ENCODE data around the gene HNRNPL. TPM values are rescaled to one million over a fixed set of nuclear protein-coding genes. Genes with fewer than 3 reads are reported as not detected.

The HNRNPL gene
- total and polyA plus RNA-seq, 2 donors (not counting 1 experiment from before 2014, with no cell fraction given) = 292 to 418 TPM

- intact Hi-C loops (cut with micrococcal nuclease) = no loop called here
- H3K27me3 Mint-ChIP-seq = no peaks in the 10 kb centered on the region
These were observed 10.6 kb downstream of the HNRNPL start for GRCh38 chr19:38838986-38839761.

More at GRCh38 chr19:38838986-38839761, 10.6 kb downstream of the HNRNPL start:
- no peaks in the 10 kb centered on the region for H3K9me3 ChIP-seq (ENCODE audit: control extremely low read depth in 1 of 3, control insufficient read depth in 2 of 3, insufficient read depth in 1 of 3, low read length in 2 of 3)
- peaks cover 77% of the 10 kb centered on the region for H4K20me1 ChIP-seq (ENCODE audit: control insufficient read depth, insufficient read depth, low read length, poor library complexity, severe bottlenecking)
- 97% methylated on average over 9 of the region's 12 CpGs for WGBS (ENCODE audit: insufficient coverage)
- H3K36me3 ChIP-seq (replicated peaks in 1 of 2; ENCODE audit: control extremely low read depth in 1 of 2, control insufficient read depth in 1 of 2, extremely low read depth in 1 of 2, insufficient read depth in 2 of 2, low read length in 1 of 2) = peaks cover 13 to 82% of the 10 kb centered on the region in 2 experiments
- DNase-seq (no peak), ATAC-seq (ENCODE audit: low read depth) (no peak)
- Mint-ChIP-seq H3K4me1 (peaks cover 34% of the 10 kb centered on the region), H3K27ac (peak overlapping the region; percentile 46), H3K4me3 (no peak overlapping the region), H3K9me3 (ENCODE audit: insufficient read depth) (no peaks in the 10 kb centered on the region)
- POLR2A ChIA-PET = interaction anchor here (0.6 kb wide), 1 partner anchor 660 kb away, joined by 7 read pairs; the partner anchor contains the start of gene DLL3
- H3K4me3 ChIP-seq (ENCODE audit: control extremely low read depth in 1 of 5, extremely low read depth in 1 of 5, insufficient read depth in 1 of 5, low read depth in 2 of 5, low read length in 4 of 5) = no peak overlapping the region
- H3K79me2 ChIP-seq (ENCODE audit: control insufficient read depth, insufficient read depth, low read length) = peaks cover 48% of the 10 kb centered on the region
- no peaks in the 10 kb centered on the region for H3K27me3 ChIP-seq (replicated peaks in 1 of 4; ENCODE audit: control extremely low read depth in 1 of 4, control insufficient read depth in 3 of 4, insufficient read depth in 4 of 4, low read length in 3 of 4)
- peaks cover 32 to 33% of the 10 kb centered on the region in 2 donors for H3K4me1 ChIP-seq (ENCODE audit: control insufficient read depth in 2 of 2, insufficient read depth in 2 of 2, low read length in 2 of 2)
- H3K9ac ChIP-seq (ENCODE audit: low read length) = no peak overlapping the region
- CTCF ChIA-PET = interaction anchor here (1.3 kb wide), 1 partner anchor 48 kb away, joined by 4 read pairs; no protein-coding TSS in a partner anchor
- TF ChIP-seq CTCF (IDR thresholded peaks at IDR 0.05) (no peak), EZH2 (IDR thresholded peaks at IDR 0.05; ENCODE audit: borderline replicate concordance, insufficient read depth, low read depth, low read length, poor library complexity, severe bottlenecking) (no peak)
- H2AFZ ChIP-seq (ENCODE audit: insufficient read depth, low read depth, low read length, poor library complexity, severe bottlenecking) = no peak overlapping the region
- no peak overlapping the region for H3K27ac ChIP-seq (ENCODE audit: low read length in 2 of 2)
- no peak overlapping the region for H3K4me2 ChIP-seq (replicated peaks; ENCODE audit: low read depth, low read length, poor library complexity, severe bottlenecking)
